ENCODE measurements around the gene MDK. TPM values are rescaled to one million over a fixed set of nuclear protein-coding genes. Genes with fewer than 3 reads are reported as not detected.
"Not testable (repeated sequence)": the region's sequence is repeated elsewhere in the genome, so short reads cannot be mapped to it uniquely, and the experiment has no call there.

MDK gene
- total RNA-seq, 1 donor = 27.5 TPM

DNA sequence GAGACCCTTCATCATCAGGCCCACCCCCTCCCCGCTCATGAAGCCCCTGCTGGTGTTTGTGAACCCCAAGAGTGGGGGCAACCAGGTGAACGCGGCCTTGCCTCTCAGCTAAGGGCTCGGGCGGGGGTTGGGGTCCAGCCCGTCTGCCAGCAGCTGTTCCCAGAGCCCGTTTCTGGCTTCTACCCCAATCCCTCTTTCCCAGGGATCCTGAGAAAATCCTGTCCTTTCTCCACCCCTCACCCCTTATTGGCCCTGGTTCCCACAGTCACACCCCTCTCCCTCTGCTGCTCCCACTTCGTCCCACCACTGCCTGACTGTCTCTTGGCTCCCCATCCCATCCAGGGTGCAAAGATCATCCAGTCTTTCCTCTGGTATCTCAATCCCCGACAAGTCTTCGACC lies 9.4 kb upstream of the MDK start:
- H3K27me3 ChIP-seq (ENCODE audit: insufficient read depth, low read length) = no peaks in the 10 kb centered on the region
- H3K27ac ChIP-seq (ENCODE audit: low read depth, low read length) = no peak overlapping the region
- peaks cover 13% of the 10 kb centered on the region for H4K20me1 ChIP-seq (ENCODE audit: insufficient read depth, low read length)
- peaks cover 22% of the 10 kb centered on the region for H3K36me3 ChIP-seq (ENCODE audit: insufficient read depth, low read length)
- no peaks in the 10 kb centered on the region for H3K9me3 ChIP-seq (ENCODE audit: low read depth, low read length)
- TF ChIP-seq, protein P1, sequence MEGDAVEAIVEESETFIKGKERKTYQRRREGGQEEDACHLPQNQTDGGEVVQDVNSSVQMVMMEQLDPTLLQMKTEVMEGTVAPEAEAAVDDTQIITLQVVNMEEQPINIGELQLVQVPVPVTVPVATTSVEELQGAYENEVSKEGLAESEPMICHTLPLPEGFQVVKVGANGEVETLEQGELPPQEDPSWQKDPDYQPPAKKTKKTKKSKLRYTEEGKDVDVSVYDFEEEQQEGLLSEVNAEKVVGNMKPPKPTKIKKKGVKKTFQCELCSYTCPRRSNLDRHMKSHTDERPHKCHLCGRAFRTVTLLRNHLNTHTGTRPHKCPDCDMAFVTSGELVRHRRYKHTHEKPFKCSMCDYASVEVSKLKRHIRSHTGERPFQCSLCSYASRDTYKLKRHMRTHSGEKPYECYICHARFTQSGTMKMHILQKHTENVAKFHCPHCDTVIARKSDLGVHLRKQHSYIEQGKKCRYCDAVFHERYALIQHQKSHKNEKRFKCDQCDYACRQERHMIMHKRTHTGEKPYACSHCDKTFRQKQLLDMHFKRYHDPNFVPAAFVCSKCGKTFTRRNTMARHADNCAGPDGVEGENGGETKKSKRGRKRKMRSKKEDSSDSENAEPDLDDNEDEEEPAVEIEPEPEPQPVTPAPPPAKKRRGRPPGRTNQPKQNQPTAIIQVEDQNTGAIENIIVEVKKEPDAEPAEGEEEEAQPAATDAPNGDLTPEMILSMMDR (IDR thresholded peaks at IDR 0.05; ENCODE audit: extremely low read depth, low read depth, low read length) = no peak
- H3K4me2 ChIP-seq (ENCODE audit: insufficient read depth, low read length) = no peak overlapping the region
- peaks cover 3% of the 10 kb centered on the region for H3K79me2 ChIP-seq (ENCODE audit: insufficient read depth, low read length)
- no peak for DNase-seq (ENCODE audit: insufficient read length, low spot score, missing footprints)
- H2AFZ ChIP-seq (ENCODE audit: low read length) = no peak overlapping the region
- H3K4me3 ChIP-seq (ENCODE audit: insufficient read depth, low read length) = no peak overlapping the region
- no peaks in the 10 kb centered on the region for H3K4me1 ChIP-seq (ENCODE audit: insufficient read depth, low read length)

GRCh38 chr11:46372501-46372900 lies 9.0 kb upstream of the MDK start:
- not testable (repeated sequence) for H3K4me2 ChIP-seq (ENCODE audit: insufficient read depth, low read length); H3K27me3 ChIP-seq (ENCODE audit: insufficient read depth, low read length); H3K79me2 ChIP-seq (ENCODE audit: insufficient read depth, low read length); H3K4me1 ChIP-seq (ENCODE audit: insufficient read depth, low read length); DNase-seq (ENCODE audit: insufficient read length, low spot score, missing footprints); H3K9me3 ChIP-seq (ENCODE audit: low read depth, low read length); H3K27ac ChIP-seq (ENCODE audit: low read depth, low read length); H3K4me3 ChIP-seq (ENCODE audit: insufficient read depth, low read length); H2AFZ ChIP-seq (ENCODE audit: low read length)
- peaks cover 22% of the 10 kb centered on the region for H3K36me3 ChIP-seq (ENCODE audit: insufficient read depth, low read length)
- H4K20me1 ChIP-seq (ENCODE audit: insufficient read depth, low read length) = peaks cover 13% of the 10 kb centered on the region

DNA sequence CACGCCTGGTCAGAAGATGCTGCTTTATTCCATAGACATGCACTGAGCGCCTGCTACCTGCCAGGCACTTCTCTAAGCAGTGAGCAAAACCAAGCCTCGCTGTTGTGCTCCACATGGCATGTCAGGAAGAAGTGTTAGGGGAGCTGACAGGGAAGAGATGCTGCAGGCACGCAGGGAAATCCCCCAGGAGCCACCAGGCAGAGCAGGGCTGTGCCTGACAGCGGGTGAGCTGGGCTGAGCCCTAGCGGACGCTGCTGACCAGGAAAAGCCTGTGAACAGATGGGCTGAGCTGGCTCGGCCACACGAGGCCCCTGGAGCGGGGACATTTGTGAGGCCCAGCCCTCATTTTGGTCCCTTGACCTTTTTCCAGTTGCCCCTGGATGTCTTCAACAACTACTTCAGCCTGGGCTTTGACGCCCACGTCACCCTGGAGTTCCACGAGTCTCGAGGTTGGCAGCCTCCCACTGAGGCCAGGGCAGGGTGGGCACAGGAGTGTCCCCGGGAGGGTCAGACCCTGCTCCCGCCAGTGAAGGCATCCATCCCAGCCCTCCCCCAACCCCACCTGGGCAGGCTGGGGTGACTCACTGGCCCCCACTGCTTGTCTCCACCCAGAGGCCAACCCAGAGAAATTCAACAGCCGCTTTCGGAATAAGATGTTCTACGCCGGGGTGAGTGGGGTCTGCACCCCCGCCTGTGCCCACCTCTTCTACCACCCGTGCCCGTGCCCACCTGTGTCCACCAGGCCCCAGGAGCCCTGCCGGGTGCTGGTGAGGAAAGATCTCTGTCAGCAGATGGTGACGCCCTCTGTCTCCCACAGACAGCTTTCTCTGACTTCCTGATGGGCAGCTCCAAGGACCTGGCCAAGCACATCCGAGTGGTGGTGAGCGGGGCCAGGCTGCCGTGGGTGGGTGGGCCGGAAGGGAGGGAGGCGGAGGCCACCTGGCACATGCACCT lies 7.4 kb upstream of the MDK start:
- Histone ChIP-seq H4K20me1 (ENCODE audit: insufficient read depth, low read length) (peaks cover 4% of the 10 kb centered on the region), H3K9me3 (ENCODE audit: low read depth, low read length) (no peaks in the 10 kb centered on the region), H3K4me2 (ENCODE audit: insufficient read depth, low read length) (no peak overlapping the region), H2AFZ (ENCODE audit: low read length) (no peak overlapping the region), H3K4me1 (ENCODE audit: insufficient read depth, low read length) (no peaks in the 10 kb centered on the region), H3K36me3 (ENCODE audit: insufficient read depth, low read length) (peaks cover 20% of the 10 kb centered on the region), H3K4me3 (ENCODE audit: insufficient read depth, low read length) (no peak overlapping the region), H3K27me3 (ENCODE audit: insufficient read depth, low read length) (no peaks in the 10 kb centered on the region), H3K27ac (ENCODE audit: low read depth, low read length) (no peak overlapping the region), H3K79me2 (ENCODE audit: insufficient read depth, low read length) (no peaks in the 10 kb centered on the region)
- TF ChIP-seq, protein P1 (IDR thresholded peaks at IDR 0.05; ENCODE audit: extremely low read depth, low read depth, low read length) = no peak
- no peak for DNase-seq (ENCODE audit: insufficient read length, low spot score, missing footprints)

DNA sequence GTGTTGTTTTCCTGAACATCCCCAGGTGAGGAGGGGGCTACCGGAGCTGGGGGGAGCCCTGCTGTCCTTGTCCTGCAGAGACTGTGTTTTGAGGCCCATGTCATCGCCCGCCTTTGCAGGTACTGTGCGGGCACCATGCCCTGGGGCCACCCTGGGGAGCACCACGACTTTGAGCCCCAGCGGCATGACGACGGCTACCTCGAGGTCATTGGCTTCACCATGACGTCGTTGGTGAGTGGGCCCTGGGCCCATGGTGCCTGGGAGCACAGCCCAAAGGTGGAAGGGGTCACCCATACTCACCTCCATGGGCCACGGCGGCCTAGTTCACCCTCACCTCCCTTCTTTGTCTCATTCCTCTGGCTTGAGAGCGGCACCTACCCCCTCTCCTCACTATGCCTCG lies 6.7 kb upstream of the MDK start:
- TF ChIP-seq, protein P1 (IDR thresholded peaks at IDR 0.05; ENCODE audit: extremely low read depth, low read depth, low read length) = no peak

More for the DNA sequence above, 6.7 kb upstream of the MDK start:
- Histone ChIP-seq H3K4me3 (ENCODE audit: insufficient read depth, low read length) (no peak overlapping the region), H3K4me2 (ENCODE audit: insufficient read depth, low read length) (no peak overlapping the region), H2AFZ (ENCODE audit: low read length) (no peak overlapping the region), H3K36me3 (ENCODE audit: insufficient read depth, low read length) (peaks cover 19% of the 10 kb centered on the region), H3K27ac (ENCODE audit: low read depth, low read length) (no peak overlapping the region), H3K79me2 (ENCODE audit: insufficient read depth, low read length) (no peaks in the 10 kb centered on the region), H4K20me1 (ENCODE audit: insufficient read depth, low read length) (peaks cover 1% of the 10 kb centered on the region), H3K9me3 (ENCODE audit: low read depth, low read length) (no peaks in the 10 kb centered on the region), H3K4me1 (ENCODE audit: insufficient read depth, low read length) (no peaks in the 10 kb centered on the region), H3K27me3 (ENCODE audit: insufficient read depth, low read length) (no peaks in the 10 kb centered on the region)
- DNase-seq (ENCODE audit: insufficient read length, low spot score, missing footprints) = no peak
